Keratinocyte (primary cell): ENCODE results near the gene TENM4. TPM values are rescaled to one million over a fixed set of nuclear protein-coding genes. Genes with fewer than 3 reads are reported as not detected.

Source experiments
- DNase-seq: peaks from one replicate; pipeline ENCODE4 v3.0.0-alpha.2; 2011; ENCODE audit warnings: low read depth, missing footprints, low spot score
- FAIRE-seq: peaks from 2 replicates; lab custom pipeline; 2011; peaks lifted over from hg19 to GRCh38; lab: Jason Lieb, UNC
- H2AFZ ChIP-seq: 2 replicates; pipeline ENCODE4 v1.6.0; 2012; ENCODE audit warnings: low read length, control low read depth, inconsistent platforms; ENCODE audit not compliant: control insufficient read depth
- H3K27ac ChIP-seq: 2 replicates; pipeline ENCODE4 v1.5.1; 2011; ENCODE audit warnings: low read length; ENCODE audit not compliant: control insufficient read depth, insufficient read depth
- H3K27me3 ChIP-seq: 3 replicates; pipeline ENCODE4 v1.6.0; 2011; ENCODE audit warnings: low read length; ENCODE audit not compliant: control insufficient read depth, insufficient read depth; ENCODE audit errors: extremely low read depth
- H3K36me3 ChIP-seq, 2 experiments: 2 replicates in 1 of 2; 3 replicates in 1 of 2; pipeline ENCODE4 v1.5.1; 2011; ENCODE audit warnings: low read length in 2 of 2, mild to moderate bottlenecking in 1 of 2; ENCODE audit not compliant: control insufficient read depth in 2 of 2, insufficient read depth in 2 of 2; ENCODE audit errors: extremely low read depth in 1 of 2
- H3K4me1 ChIP-seq: 3 replicates; pipeline ENCODE4 v1.5.1; 2011; ENCODE audit warnings: low read length; ENCODE audit not compliant: control insufficient read depth, insufficient read depth; ENCODE audit errors: extremely low read depth
- H3K4me2 ChIP-seq: 3 replicates; pipeline ENCODE4 v1.6.0; 2011; ENCODE audit warnings: low read depth, low read length; ENCODE audit not compliant: control insufficient read depth, insufficient read depth; ENCODE audit errors: extremely low read depth
- H3K4me3 ChIP-seq, 3 experiments: fragments of 200-600 bp in 1 of 3; sonication (generic) in 1 of 3; 2 replicates in 2 of 3; 3 replicates in 1 of 3; pipeline ENCODE4 v1.5.1; 2011 to 2016; ENCODE audit warnings: low read length in 3 of 3, mild to moderate bottlenecking in 3 of 3, control low read depth in 2 of 3, inconsistent platforms in 1 of 3, low read depth in 1 of 3, mixed read lengths in 1 of 3, mixed run types in 1 of 3, moderate library complexity in 1 of 3; ENCODE audit not compliant: control insufficient read depth in 2 of 3, insufficient read depth in 2 of 3; ENCODE audit errors: extremely low read depth in 1 of 3
- H3K79me2 ChIP-seq: 2 replicates; pipeline ENCODE4 v1.6.0; 2012; ENCODE audit warnings: low read length; ENCODE audit not compliant: control insufficient read depth, insufficient read depth
- H3K9ac ChIP-seq: 3 replicates; pipeline ENCODE4 v1.6.0; 2011; ENCODE audit warnings: low read length; ENCODE audit not compliant: control insufficient read depth, insufficient read depth; ENCODE audit errors: extremely low read depth
- H3K9me1 ChIP-seq: 3 replicates; pipeline ENCODE4 v1.6.0; 2011; ENCODE audit warnings: low read length; ENCODE audit not compliant: control insufficient read depth, insufficient read depth; ENCODE audit errors: extremely low read depth
- H3K9me3 ChIP-seq: 2 replicates; pipeline ENCODE4 v1.5.1; 2012; ENCODE audit warnings: low read depth, low read length; ENCODE audit not compliant: control insufficient read depth
- H4K20me1 ChIP-seq: 3 replicates; pipeline ENCODE4 v1.6.0; 2011; ENCODE audit warnings: low read length; ENCODE audit not compliant: control insufficient read depth, insufficient read depth; ENCODE audit errors: extremely low read depth
- CTCF ChIP-seq, 3 experiments: IDR thresholded peaks in 1 of 3; conservative IDR thresholded peaks in 1 of 3; optimal IDR thresholded peaks in 1 of 3; 2 replicates in 2 of 3; 3 replicates in 1 of 3; pipeline versions ENCODE3 to v1.5.1; 2011; ENCODE audit warnings: low read length in 3 of 3, mild to moderate bottlenecking in 3 of 3, moderate library complexity in 2 of 3, control low read depth in 1 of 3, inconsistent platforms in 1 of 3; ENCODE audit not compliant: insufficient read depth in 2 of 3; ENCODE audit errors: extremely low read depth in 1 of 3
- EZH2 ChIP-seq: IDR thresholded peaks from one replicate; pipeline ENCODE4 v1.6.1; 2012; ENCODE audit warnings: inconsistent platforms, mild to moderate bottlenecking, low read length, moderate library complexity
- dilution Hi-C: fragments of 300-500 bp; cut with MboI; formaldehyde crosslinking; loops from one replicate; pipeline ENCODE4 v1.7.0; 2020; ENCODE audit warnings: low sequenced_read_pairs; ENCODE audit not compliant: extremely low pct_ligation_motif_present
- polyA plus RNA-seq, 5 experiments: library from polyadenylated mRNA; depleted of rRNA in 3 of 5; stranded (reverse) in 3 of 5; stranded (forward) in 1 of 5; unstranded in 1 of 5; fragments of >200 nt; gene quantifications; 1 replicate in 1 of 5; 2 replicates in 3 of 5; 3 replicates in 1 of 5; pipeline versions ENCODE4 v1.2.1 to v1.2.3, GENCODE V29; 2011 to 2012; ENCODE audit warnings: missing spikeins in 2 of 5, low read depth in 1 of 5, low replicate concordance in 1 of 5

TENM4 gene
- polyA plus RNA-seq, 1 donor (not counting 4 experiments of a cell fraction or from before 2014, with no cell fraction given): 3.5 TPM

DNA sequence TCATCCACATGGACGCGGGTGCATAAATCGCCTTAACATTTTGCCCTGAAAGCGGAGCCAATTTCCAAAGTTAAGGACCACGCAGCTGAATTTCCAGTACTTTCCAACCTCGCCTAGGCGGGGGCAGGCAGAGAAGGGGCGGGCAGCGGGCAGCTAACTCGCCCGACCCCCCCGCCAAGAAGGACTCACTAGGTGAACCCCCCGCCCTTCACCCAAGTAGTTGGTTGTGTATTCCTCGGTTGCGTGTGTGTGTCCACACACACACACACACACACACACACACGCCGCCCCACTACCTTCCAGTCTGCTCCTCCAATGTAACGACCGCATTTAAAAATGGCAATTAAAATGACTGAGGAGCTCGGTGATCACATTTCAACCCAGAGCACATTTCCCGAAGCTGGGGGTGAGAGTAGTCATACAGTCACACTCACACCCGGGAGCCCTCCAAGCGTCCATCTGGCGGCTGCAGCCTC lies 1.4 kb downstream of the TENM4 start:
- no peaks in the 10 kb centered on the region for H3K27me3 ChIP-seq
- H4K20me1 ChIP-seq: no peaks in the 10 kb centered on the region
- TF ChIP-seq CTCF (optimal IDR thresholded peaks at IDR 0.05 in 1 of 3, IDR thresholded peaks at IDR 0.05 in 1 of 3, conservative IDR thresholded peaks at IDR 0.05 in 1 of 3; ENCODE audit: extremely low read depth in 1 of 3, insufficient read depth in 2 of 3, low read length in 3 of 3): no peak
- TF ChIP-seq EZH2: no peak
- no peak for DNase-seq
- H3K4me3 ChIP-seq: peak overlapping the region; percentile 69 to 80 (median 71)
- H3K9me3 ChIP-seq: no peaks in the 10 kb centered on the region
- peak; percentile 52 for FAIRE-seq
- peaks cover 49% of the 10 kb centered on the region for H3K79me2 ChIP-seq
- peak overlapping the region; percentile 89 for H3K27ac ChIP-seq
- H3K36me3 ChIP-seq: no peaks in the 10 kb centered on the region
- dilution Hi-C loops: no loop called here
- peaks cover 19% of the 10 kb centered on the region for H3K4me1 ChIP-seq
- H3K9me1 ChIP-seq: no peaks in the 10 kb centered on the region
- H3K9ac ChIP-seq: peak overlapping the region; percentile 94
- peak overlapping the region; percentile 36 for H2AFZ ChIP-seq
- H3K4me2 ChIP-seq: peak overlapping the region; percentile 100

GRCh38 chr11:79438631-79439409 lies 2.0 kb downstream of the TENM4 start:
- no peaks in the 10 kb centered on the region for H3K9me3 ChIP-seq
- H3K27ac ChIP-seq: peak overlapping the region; percentile 89
- no peaks in the 10 kb centered on the region for H4K20me1 ChIP-seq
- H3K36me3 ChIP-seq: peaks cover 0 to 6% of the 10 kb centered on the region in 2 experiments
- FAIRE-seq (peak; percentile 13), DNase-seq (no peak)
- H3K4me3 ChIP-seq: peak overlapping the region; percentile 69 to 80 (median 71)
- peak overlapping the region; percentile 100 for H3K4me2 ChIP-seq
- dilution Hi-C loops: no loop called here
- peaks cover 55% of the 10 kb centered on the region for H3K79me2 ChIP-seq
- peaks cover 25% of the 10 kb centered on the region for H3K4me1 ChIP-seq
- H3K9me1 ChIP-seq: no peaks in the 10 kb centered on the region
- H3K27me3 ChIP-seq: no peaks in the 10 kb centered on the region
- H3K9ac ChIP-seq: peak overlapping the region; percentile 94
- no peak for TF ChIP-seq EZH2
- no peak for TF ChIP-seq CTCF (optimal IDR thresholded peaks at IDR 0.05 in 1 of 3, IDR thresholded peaks at IDR 0.05 in 1 of 3, conservative IDR thresholded peaks at IDR 0.05 in 1 of 3; ENCODE audit: extremely low read depth in 1 of 3, insufficient read depth in 2 of 3, low read length in 3 of 3)
- peak overlapping the region; percentile 56 for H2AFZ ChIP-seq
